Panc1 (cell line): ENCODE data around the gene PRKCZ. TPM values are rescaled to one million over a fixed set of nuclear protein-coding genes. Genes with fewer than 3 reads are reported as not detected.

ENCODE experiments used
- ATAC-seq: fragments of 200-7000 bp; cut with Tn5 transposase; 2 replicates; pipeline ENCODE4 v1.9.1; 2020; ENCODE audit warnings: mild to moderate bottlenecking, moderate library complexity
- BruUV-seq: library from RNA; stranded (reverse); fragments of 400-500 nt; replicated peaks from 2 replicates; lab custom pipeline; 2021; lab: Mats Ljungman, UMichigan
- CTCF ChIA-PET: fragments of 300-600 bp; sonication (Branson Sonifier 250); formaldehyde crosslinking; loops from one replicate; lab custom pipeline; 2022; ENCODE audit warnings: antibody characterized with exemption; lab: Charles Lee
- POLR2A ChIA-PET: fragments of 300-600 bp; sonication (Branson Sonifier 250); formaldehyde crosslinking; loops from one replicate; lab custom pipeline; 2022; ENCODE audit warnings: antibody characterized with exemption; lab: Charles Lee
- DNase-seq: peaks from one replicate; pipeline ENCODE4 v3.0.0-alpha.2; 2010; ENCODE audit warnings: low read depth, low spot score
- H3K27ac ChIP-seq: 2 replicates; pipeline ENCODE4 v1.5.1; 2011; ENCODE audit warnings: mild to moderate bottlenecking, low read length, inconsistent platforms
- H3K27me3 ChIP-seq: fragments of 200-500 bp; sonication (Bioruptor generic); 2 replicates; pipeline ENCODE4 v1.6.0; 2014; ENCODE audit warnings: low read length, inconsistent platforms; ENCODE audit not compliant: control insufficient read depth, insufficient read depth
- H3K36me3 ChIP-seq: fragments of 200-500 bp; sonication (Bioruptor generic); 2 replicates; pipeline ENCODE4 v1.5.1; 2014; ENCODE audit warnings: inconsistent platforms, mild to moderate bottlenecking, low read length, moderate library complexity; ENCODE audit not compliant: control insufficient read depth, insufficient read depth
- H3K4me1 ChIP-seq: 2 replicates; pipeline ENCODE4 v1.5.1; 2011; ENCODE audit warnings: inconsistent platforms, mild to moderate bottlenecking, low read length, moderate library complexity; ENCODE audit not compliant: control insufficient read depth, insufficient read depth
- H3K4me3 ChIP-seq, 2 experiments: 2 replicates each; pipeline ENCODE4 v1.5.1; 2011 to 2012; ENCODE audit warnings: low read depth in 2 of 2, low read length in 2 of 2, mild to moderate bottlenecking in 2 of 2, inconsistent platforms in 1 of 2, moderate library complexity in 1 of 2
- H3K9me3 ChIP-seq: fragments of 200-500 bp; sonication (Bioruptor generic); 2 replicates; pipeline ENCODE4 v1.5.1; 2014; ENCODE audit warnings: low read depth, mild to moderate bottlenecking, inconsistent platforms, low read length, moderate library complexity; ENCODE audit not compliant: control insufficient read depth, insufficient read depth
- CTCF ChIP-seq: fragments of 450-650 bp; IDR thresholded peaks from 2 replicates; pipeline ENCODE4 v1.5.1; 2017; ENCODE audit warnings: mild to moderate bottlenecking
- POLR2AphosphoS5 ChIP-seq: IDR thresholded peaks from 2 replicates; pipeline ENCODE4 v1.6.1; 2012; ENCODE audit warnings: mild to moderate bottlenecking, low read depth, low read length, moderate library complexity
- SIN3A ChIP-seq: IDR thresholded peaks from 2 replicates; pipeline ENCODE4 v1.6.1; 2012; ENCODE audit warnings: low read depth, mild to moderate bottlenecking, low read length, moderate library complexity, borderline replicate concordance; ENCODE audit not compliant: insufficient read depth
- TCF7L2 ChIP-seq: IDR thresholded peaks from 2 replicates; pipeline ENCODE4 v1.6.1; 2011; ENCODE audit warnings: mild to moderate bottlenecking, low read depth, low read length, inconsistent platforms
- in situ Hi-C: cut with HindIII; loops from 2 replicates; pipeline ENCODE4 v1.10.0; 2016; ENCODE audit warnings: low sequenced_read_pairs, low pct_unique_long_range_greater_than_20kb
- intact Hi-C: fragments of 100-400 bp; cut with micrococcal nuclease; formaldehyde crosslinking; loops from one replicate; pipeline ENCODE4 v1.10.0; 2022; ENCODE audit not compliant: unreplicated experiment
- total RNA-seq: library from RNA; stranded (reverse); gene quantifications from one replicate; pipeline ENCODE4 v1.2.1, GENCODE V29; 2021; ENCODE audit not compliant: unreplicated experiment
- TF ChIP-seq, protein P1 (sequence below), 2 experiments: IDR thresholded peaks; 2 replicates each; pipeline ENCODE4 v1.6.1; 2011 to 2012; ENCODE audit warnings: low read depth in 2 of 2, control low read depth in 1 of 2, low read length in 1 of 2, mild to moderate bottlenecking in 1 of 2, moderate library complexity in 1 of 2; ENCODE audit not compliant: insufficient read depth in 1 of 2

PRKCZ gene
- total RNA-seq, 1 experiment from 2014 or later = 26.7 TPM

GRCh38 chr1:2009101-2010053 is 40.8 kb upstream of the PRKCZ start:
- Histone ChIP-seq H3K27me3 (no peaks in the 10 kb centered on the region), H3K4me1 (no peaks in the 10 kb centered on the region), H3K27ac (no peak overlapping the region), H3K4me3 (no peak overlapping the region), H3K36me3 (no peaks in the 10 kb centered on the region), H3K9me3 (no peaks in the 10 kb centered on the region)
- in situ Hi-C loops (no loop called here), intact Hi-C loops (no loop called here)
- TF ChIP-seq TCF7L2 (no peak), CTCF (no peak), POLR2AphosphoS5 (no peak), SIN3A (no peak)
- TF ChIP-seq, protein P1, sequence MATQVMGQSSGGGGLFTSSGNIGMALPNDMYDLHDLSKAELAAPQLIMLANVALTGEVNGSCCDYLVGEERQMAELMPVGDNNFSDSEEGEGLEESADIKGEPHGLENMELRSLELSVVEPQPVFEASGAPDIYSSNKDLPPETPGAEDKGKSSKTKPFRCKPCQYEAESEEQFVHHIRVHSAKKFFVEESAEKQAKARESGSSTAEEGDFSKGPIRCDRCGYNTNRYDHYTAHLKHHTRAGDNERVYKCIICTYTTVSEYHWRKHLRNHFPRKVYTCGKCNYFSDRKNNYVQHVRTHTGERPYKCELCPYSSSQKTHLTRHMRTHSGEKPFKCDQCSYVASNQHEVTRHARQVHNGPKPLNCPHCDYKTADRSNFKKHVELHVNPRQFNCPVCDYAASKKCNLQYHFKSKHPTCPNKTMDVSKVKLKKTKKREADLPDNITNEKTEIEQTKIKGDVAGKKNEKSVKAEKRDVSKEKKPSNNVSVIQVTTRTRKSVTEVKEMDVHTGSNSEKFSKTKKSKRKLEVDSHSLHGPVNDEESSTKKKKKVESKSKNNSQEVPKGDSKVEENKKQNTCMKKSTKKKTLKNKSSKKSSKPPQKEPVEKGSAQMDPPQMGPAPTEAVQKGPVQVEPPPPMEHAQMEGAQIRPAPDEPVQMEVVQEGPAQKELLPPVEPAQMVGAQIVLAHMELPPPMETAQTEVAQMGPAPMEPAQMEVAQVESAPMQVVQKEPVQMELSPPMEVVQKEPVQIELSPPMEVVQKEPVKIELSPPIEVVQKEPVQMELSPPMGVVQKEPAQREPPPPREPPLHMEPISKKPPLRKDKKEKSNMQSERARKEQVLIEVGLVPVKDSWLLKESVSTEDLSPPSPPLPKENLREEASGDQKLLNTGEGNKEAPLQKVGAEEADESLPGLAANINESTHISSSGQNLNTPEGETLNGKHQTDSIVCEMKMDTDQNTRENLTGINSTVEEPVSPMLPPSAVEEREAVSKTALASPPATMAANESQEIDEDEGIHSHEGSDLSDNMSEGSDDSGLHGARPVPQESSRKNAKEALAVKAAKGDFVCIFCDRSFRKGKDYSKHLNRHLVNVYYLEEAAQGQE (IDR thresholded peaks at IDR 0.05; ENCODE audit: insufficient read depth in 1 of 2, low read depth in 2 of 2, low read length in 1 of 2) = no peak
- ATAC-seq = no peak
- CTCF ChIA-PET = no interaction called here
- POLR2A ChIA-PET = no interaction called here
- no peak for DNase-seq
- BruUV-seq = no TSS peak

- H3K4me3 ChIP-seq = no peak overlapping the region
- in situ Hi-C loops = no loop called here
- BruUV-seq = no TSS peak
- no peak overlapping the region for H3K27ac ChIP-seq
- ATAC-seq (no peak), DNase-seq (no peak)
- TF ChIP-seq TCF7L2 (no peak), CTCF (no peak)
- TF ChIP-seq, protein P1 (IDR thresholded peaks at IDR 0.05; ENCODE audit: insufficient read depth in 1 of 2, low read depth in 2 of 2, low read length in 1 of 2) = no peak
- intact Hi-C loops = no loop called here
- H3K27me3 ChIP-seq = no peaks in the 10 kb centered on the region
- ChIA-PET CTCF (no interaction called here), POLR2A (no interaction called here)
- no peaks in the 10 kb centered on the region for H3K36me3 ChIP-seq
- H3K9me3 ChIP-seq = no peaks in the 10 kb centered on the region
- H3K4me1 ChIP-seq = no peaks in the 10 kb centered on the region
Observed at GRCh38 chr1:2014181-2014580, 36.0 kb upstream of the PRKCZ start.
